Measurements from ENCODE around the gene RGL4. TPM values are rescaled to one million over a fixed set of nuclear protein-coding genes. Genes with fewer than 3 reads are reported as not detected.
"Not testable (repeated sequence)": the region's sequence is repeated elsewhere in the genome, so short reads cannot be mapped to it uniquely, and the experiment has no call there.

Gene RGL4
- total RNA-seq, 1 donor from 2014 or later: not detected

- peak; percentile 26 for DNase-seq (ENCODE audit: low read depth)
Observed at GRCh38 chr22:23675502-23676415, 15.1 kb upstream of the RGL4 start.

GRCh38 chr22:23676841-23677700 lies 13.7 kb upstream of the RGL4 start:
- not testable (repeated sequence) for DNase-seq (ENCODE audit: low read depth)

More at GRCh38 chr22:23675502-23676415, 15.1 kb upstream of the RGL4 start:
- H3K4me3 ChIP-seq (ENCODE audit: low read depth, low read length): no peak overlapping the region
- TF ChIP-seq CTCF (conservative IDR thresholded peaks at IDR 0.05; ENCODE audit: low read depth, low read length): no peak

GRCh38 chr22:23677701-23677995 lies 13.2 kb upstream of the RGL4 start:
- no peak for DNase-seq (ENCODE audit: low read depth)

More at GRCh38 chr22:23676841-23677700, 13.7 kb upstream of the RGL4 start:
- not testable (repeated sequence) for H3K4me3 ChIP-seq (ENCODE audit: low read depth, low read length)

GRCh38 chr22:23678133-23678532 lies 12.7 kb upstream of the RGL4 start:
- no peak for TF ChIP-seq CTCF (conservative IDR thresholded peaks at IDR 0.05; ENCODE audit: low read depth, low read length)
- no peak for DNase-seq (ENCODE audit: low read depth)
- no peak overlapping the region for H3K4me3 ChIP-seq (ENCODE audit: low read depth, low read length)

More at GRCh38 chr22:23677701-23677995, 13.2 kb upstream of the RGL4 start:
- H3K4me3 ChIP-seq (ENCODE audit: low read depth, low read length): no peak overlapping the region
- no peak for TF ChIP-seq CTCF (conservative IDR thresholded peaks at IDR 0.05; ENCODE audit: low read depth, low read length)

- no peak for TF ChIP-seq CTCF (conservative IDR thresholded peaks at IDR 0.05; ENCODE audit: low read depth, low read length)
- DNase-seq (ENCODE audit: low read depth): no peak
- no peak overlapping the region for H3K4me3 ChIP-seq (ENCODE audit: low read depth, low read length)
Observed at GRCh38 chr22:23681026-23681809, 9.6 kb upstream of the RGL4 start.

GRCh38 chr22:23682077-23682476 lies 8.7 kb upstream of the RGL4 start:
- no peak for TF ChIP-seq CTCF (conservative IDR thresholded peaks at IDR 0.05; ENCODE audit: low read depth, low read length)
- H3K4me3 ChIP-seq (ENCODE audit: low read depth, low read length): no peak overlapping the region
- DNase-seq (ENCODE audit: low read depth): no peak
